Erythroblast (primary cell): Measurements from ENCODE around the gene IFT172.

Source experiments
- GATA1 ChIP-seq: IDR thresholded peaks from 2 replicates; pipeline ENCODE4 v1.6.1; 2011; ENCODE audit warnings: low read depth, mild to moderate bottlenecking, control low read depth, low read length, moderate library complexity
- POLR2A ChIP-seq: IDR thresholded peaks from 2 replicates; pipeline ENCODE4 v1.6.1; 2011; ENCODE audit warnings: mild to moderate bottlenecking, low read length

GRCh38 chr2:27471961-27472360, 17.6 kb downstream of the IFT172 start:
- TF ChIP-seq POLR2A, result no peak
- no peak for TF ChIP-seq GATA1
